Measurements from ENCODE around the gene EVI5L. TPM values are rescaled to one million over a fixed set of nuclear protein-coding genes. Genes with fewer than 3 reads are reported as not detected.

EVI5L gene
- total and polyA plus RNA-seq, 2 of the 13 experiments (the other 11 are each of a cell fraction or from before 2014, with no cell fraction given): 1.7 to 2.4 TPM

DNA sequence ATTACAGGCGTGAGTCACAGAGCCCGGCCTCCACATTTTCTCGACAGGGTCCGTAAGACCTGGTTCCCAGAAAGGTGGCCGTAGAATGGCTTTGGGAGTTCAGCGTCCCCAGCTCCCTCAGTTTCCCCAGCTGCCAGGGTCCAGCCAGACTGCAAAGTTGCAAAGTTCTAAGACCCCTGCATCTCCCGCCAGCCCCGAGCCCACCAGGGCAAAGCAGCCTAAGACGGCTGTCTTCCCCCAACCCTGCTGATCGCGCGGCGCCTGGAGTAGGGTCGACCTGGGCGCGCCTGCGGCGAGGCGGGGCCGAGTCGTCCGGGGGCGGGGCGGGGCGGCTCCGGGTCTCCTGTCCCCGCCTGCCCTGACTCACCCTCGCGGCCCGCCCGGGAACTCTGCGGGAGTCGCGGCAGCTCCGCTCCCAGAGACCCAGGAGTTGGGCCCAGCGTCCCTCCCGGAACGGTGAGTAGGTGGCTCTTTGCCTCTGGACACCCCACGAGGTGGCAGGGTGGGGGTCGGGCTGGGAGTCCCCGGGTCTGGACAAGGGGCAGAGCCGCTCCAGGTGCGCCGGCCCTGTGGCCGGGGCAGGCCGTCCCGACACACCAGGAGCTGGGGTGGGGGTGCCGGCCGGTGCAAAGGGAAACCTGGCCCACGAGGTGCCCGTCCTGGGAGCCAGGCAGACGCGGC is 58.3 kb downstream of the EVI5L start, which contains the start of gene LRRC8E (continued):
- TF ChIP-seq, protein P1, sequence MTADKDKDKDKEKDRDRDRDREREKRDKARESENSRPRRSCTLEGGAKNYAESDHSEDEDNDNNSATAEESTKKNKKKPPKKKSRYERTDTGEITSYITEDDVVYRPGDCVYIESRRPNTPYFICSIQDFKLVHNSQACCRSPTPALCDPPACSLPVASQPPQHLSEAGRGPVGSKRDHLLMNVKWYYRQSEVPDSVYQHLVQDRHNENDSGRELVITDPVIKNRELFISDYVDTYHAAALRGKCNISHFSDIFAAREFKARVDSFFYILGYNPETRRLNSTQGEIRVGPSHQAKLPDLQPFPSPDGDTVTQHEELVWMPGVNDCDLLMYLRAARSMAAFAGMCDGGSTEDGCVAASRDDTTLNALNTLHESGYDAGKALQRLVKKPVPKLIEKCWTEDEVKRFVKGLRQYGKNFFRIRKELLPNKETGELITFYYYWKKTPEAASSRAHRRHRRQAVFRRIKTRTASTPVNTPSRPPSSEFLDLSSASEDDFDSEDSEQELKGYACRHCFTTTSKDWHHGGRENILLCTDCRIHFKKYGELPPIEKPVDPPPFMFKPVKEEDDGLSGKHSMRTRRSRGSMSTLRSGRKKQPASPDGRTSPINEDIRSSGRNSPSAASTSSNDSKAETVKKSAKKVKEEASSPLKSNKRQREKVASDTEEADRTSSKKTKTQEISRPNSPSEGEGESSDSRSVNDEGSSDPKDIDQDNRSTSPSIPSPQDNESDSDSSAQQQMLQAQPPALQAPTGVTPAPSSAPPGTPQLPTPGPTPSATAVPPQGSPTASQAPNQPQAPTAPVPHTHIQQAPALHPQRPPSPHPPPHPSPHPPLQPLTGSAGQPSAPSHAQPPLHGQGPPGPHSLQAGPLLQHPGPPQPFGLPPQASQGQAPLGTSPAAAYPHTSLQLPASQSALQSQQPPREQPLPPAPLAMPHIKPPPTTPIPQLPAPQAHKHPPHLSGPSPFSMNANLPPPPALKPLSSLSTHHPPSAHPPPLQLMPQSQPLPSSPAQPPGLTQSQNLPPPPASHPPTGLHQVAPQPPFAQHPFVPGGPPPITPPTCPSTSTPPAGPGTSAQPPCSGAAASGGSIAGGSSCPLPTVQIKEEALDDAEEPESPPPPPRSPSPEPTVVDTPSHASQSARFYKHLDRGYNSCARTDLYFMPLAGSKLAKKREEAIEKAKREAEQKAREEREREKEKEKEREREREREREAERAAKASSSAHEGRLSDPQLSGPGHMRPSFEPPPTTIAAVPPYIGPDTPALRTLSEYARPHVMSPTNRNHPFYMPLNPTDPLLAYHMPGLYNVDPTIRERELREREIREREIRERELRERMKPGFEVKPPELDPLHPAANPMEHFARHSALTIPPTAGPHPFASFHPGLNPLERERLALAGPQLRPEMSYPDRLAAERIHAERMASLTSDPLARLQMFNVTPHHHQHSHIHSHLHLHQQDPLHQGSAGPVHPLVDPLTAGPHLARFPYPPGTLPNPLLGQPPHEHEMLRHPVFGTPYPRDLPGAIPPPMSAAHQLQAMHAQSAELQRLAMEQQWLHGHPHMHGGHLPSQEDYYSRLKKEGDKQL (CRISPR knock-in tag; IDR thresholded peaks at IDR 0.05; ENCODE audit: low read depth): 0 out of 2 replicates have a peak, but pooled peaks have one; percentile 17
- TF ChIP-seq ZNF101 (CRISPR knock-in tag; IDR thresholded peaks at IDR 0.05; ENCODE audit: borderline replicate concordance, low read depth) (no peak), POLR2A (IDR thresholded peaks at IDR 0.05; ENCODE audit: insufficient read depth in 1 of 2, low read depth in 2 of 2, low read length in 2 of 2) (peak; percentile 71 to 85), PHF20 (CRISPR knock-in tag; IDR thresholded peaks at IDR 0.05) (0 out of 2 replicates have a peak, but pooled peaks have one; percentile 31), MTF2 (CRISPR knock-in tag; IDR thresholded peaks at IDR 0.05; ENCODE audit: borderline replicate concordance) (no peak), ZFP41 (CRISPR knock-in tag; IDR thresholded peaks at IDR 0.05; ENCODE audit: borderline replicate concordance) (no peak), HCFC1 (IDR thresholded peaks at IDR 0.05; ENCODE audit: low read depth, low read length) (no peak), NFYC (CRISPR knock-in tag; IDR thresholded peaks at IDR 0.05) (no peak), ZMAT3 (CRISPR knock-in tag; conservative IDR thresholded peaks at IDR 0.05) (peak; percentile 63; the same call in 1 of the 2 replicates), HMGA1 (CRISPR knock-in tag; conservative IDR thresholded peaks at IDR 0.05) (no peak), THYN1 (CRISPR knock-in tag; IDR thresholded peaks at IDR 0.05; ENCODE audit: borderline replicate concordance, low read depth) (no peak), ZFP36L2 (CRISPR knock-in tag; IDR thresholded peaks at IDR 0.05) (no peak), SRSF1 (optimal IDR thresholded peaks at IDR 0.05; ENCODE audit: low read depth, low read length) (peak; percentile 72)
- TF ChIP-seq, protein P2, sequence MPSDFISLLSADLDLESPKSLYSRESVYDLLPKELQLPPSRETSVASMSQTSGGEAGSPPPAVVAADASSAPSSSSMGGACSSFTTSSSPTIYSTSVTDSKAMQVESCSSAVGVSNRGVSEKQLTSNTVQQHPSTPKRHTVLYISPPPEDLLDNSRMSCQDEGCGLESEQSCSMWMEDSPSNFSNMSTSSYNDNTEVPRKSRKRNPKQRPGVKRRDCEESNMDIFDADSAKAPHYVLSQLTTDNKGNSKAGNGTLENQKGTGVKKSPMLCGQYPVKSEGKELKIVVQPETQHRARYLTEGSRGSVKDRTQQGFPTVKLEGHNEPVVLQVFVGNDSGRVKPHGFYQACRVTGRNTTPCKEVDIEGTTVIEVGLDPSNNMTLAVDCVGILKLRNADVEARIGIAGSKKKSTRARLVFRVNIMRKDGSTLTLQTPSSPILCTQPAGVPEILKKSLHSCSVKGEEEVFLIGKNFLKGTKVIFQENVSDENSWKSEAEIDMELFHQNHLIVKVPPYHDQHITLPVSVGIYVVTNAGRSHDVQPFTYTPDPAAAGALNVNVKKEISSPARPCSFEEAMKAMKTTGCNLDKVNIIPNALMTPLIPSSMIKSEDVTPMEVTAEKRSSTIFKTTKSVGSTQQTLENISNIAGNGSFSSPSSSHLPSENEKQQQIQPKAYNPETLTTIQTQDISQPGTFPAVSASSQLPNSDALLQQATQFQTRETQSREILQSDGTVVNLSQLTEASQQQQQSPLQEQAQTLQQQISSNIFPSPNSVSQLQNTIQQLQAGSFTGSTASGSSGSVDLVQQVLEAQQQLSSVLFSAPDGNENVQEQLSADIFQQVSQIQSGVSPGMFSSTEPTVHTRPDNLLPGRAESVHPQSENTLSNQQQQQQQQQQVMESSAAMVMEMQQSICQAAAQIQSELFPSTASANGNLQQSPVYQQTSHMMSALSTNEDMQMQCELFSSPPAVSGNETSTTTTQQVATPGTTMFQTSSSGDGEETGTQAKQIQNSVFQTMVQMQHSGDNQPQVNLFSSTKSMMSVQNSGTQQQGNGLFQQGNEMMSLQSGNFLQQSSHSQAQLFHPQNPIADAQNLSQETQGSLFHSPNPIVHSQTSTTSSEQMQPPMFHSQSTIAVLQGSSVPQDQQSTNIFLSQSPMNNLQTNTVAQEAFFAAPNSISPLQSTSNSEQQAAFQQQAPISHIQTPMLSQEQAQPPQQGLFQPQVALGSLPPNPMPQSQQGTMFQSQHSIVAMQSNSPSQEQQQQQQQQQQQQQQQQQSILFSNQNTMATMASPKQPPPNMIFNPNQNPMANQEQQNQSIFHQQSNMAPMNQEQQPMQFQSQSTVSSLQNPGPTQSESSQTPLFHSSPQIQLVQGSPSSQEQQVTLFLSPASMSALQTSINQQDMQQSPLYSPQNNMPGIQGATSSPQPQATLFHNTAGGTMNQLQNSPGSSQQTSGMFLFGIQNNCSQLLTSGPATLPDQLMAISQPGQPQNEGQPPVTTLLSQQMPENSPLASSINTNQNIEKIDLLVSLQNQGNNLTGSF (CRISPR knock-in tag; IDR thresholded peaks at IDR 0.05): no peak
- TF ChIP-seq, protein P3, sequence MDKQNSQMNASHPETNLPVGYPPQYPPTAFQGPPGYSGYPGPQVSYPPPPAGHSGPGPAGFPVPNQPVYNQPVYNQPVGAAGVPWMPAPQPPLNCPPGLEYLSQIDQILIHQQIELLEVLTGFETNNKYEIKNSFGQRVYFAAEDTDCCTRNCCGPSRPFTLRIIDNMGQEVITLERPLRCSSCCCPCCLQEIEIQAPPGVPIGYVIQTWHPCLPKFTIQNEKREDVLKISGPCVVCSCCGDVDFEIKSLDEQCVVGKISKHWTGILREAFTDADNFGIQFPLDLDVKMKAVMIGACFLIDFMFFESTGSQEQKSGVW (CRISPR knock-in tag; IDR thresholded peaks at IDR 0.05; ENCODE audit: borderline replicate concordance): no peak
